ENCODE data around the gene SULT1C2. TPM values are rescaled to one million over a fixed set of nuclear protein-coding genes. Genes with fewer than 3 reads are reported as not detected.
A peak's percentile ranks its signal among the peaks of the same experiment; 100 is the strongest.

Gene SULT1C2
- total RNA-seq, 4 donors from 2014 or later = 2.8 to 3.6 TPM; not detected in 2

GRCh38 chr2:108266218-108266617 lies 22.5 kb upstream of the SULT1C2 start:
- intact Hi-C loops (cut with DNase I; ENCODE audit: low total_unique reads) = no loop called here
- Histone ChIP-seq H3K27ac (no peak overlapping the region), H3K4me1 (no peaks in the 10 kb centered on the region), H3K27me3 (no peaks in the 10 kb centered on the region), H3K4me3 (no peak overlapping the region), H3K9me3 (no peaks in the 10 kb centered on the region), H3K36me3 (no peaks in the 10 kb centered on the region)
- TF ChIP-seq POLR2A (IDR thresholded peaks at IDR 0.05) = no peak
- TF ChIP-seq, protein P1, sequence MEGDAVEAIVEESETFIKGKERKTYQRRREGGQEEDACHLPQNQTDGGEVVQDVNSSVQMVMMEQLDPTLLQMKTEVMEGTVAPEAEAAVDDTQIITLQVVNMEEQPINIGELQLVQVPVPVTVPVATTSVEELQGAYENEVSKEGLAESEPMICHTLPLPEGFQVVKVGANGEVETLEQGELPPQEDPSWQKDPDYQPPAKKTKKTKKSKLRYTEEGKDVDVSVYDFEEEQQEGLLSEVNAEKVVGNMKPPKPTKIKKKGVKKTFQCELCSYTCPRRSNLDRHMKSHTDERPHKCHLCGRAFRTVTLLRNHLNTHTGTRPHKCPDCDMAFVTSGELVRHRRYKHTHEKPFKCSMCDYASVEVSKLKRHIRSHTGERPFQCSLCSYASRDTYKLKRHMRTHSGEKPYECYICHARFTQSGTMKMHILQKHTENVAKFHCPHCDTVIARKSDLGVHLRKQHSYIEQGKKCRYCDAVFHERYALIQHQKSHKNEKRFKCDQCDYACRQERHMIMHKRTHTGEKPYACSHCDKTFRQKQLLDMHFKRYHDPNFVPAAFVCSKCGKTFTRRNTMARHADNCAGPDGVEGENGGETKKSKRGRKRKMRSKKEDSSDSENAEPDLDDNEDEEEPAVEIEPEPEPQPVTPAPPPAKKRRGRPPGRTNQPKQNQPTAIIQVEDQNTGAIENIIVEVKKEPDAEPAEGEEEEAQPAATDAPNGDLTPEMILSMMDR (IDR thresholded peaks at IDR 0.05) = no peak
- DNase-seq = no peak

DNA sequence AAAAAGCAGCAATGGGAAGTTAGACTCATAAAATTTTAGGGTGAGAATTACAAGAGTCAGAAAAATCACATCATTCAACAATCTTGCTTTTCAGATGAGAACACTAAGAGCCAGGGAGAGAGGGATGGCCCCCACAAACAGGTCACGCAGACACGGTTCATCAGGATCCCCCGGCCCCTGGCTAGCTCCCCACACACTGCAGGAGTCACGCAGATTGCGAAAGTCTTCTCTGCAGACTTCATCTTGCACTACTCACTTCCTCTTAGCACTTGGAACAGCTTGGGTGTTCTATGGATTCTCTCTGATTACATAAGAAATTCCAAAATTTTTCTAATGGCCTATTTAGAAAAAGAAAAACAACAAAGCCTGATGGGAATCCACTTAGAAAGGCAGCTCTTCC lies 21.6 kb upstream of the SULT1C2 start:
- intact Hi-C loops (cut with DNase I; ENCODE audit: low total_unique reads) = no loop called here
- DNase-seq = peak; percentile 24 to 31
- H3K27ac ChIP-seq = peak overlapping the region in 1 of 2 donors; percentile 39

GRCh38 chr2:108268001-108268400 lies 20.7 kb upstream of the SULT1C2 start:
- no peaks in the 10 kb centered on the region for H3K9me3 ChIP-seq
- TF ChIP-seq, protein P1 (IDR thresholded peaks at IDR 0.05) = no peak
- TF ChIP-seq POLR2A (IDR thresholded peaks at IDR 0.05) = no peak
- DNase-seq = no peak
- H3K36me3 ChIP-seq = no peaks in the 10 kb centered on the region
- H3K27ac ChIP-seq = no peak overlapping the region
- H3K4me3 ChIP-seq = no peak overlapping the region
- H3K27me3 ChIP-seq = no peaks in the 10 kb centered on the region
- intact Hi-C loops (cut with DNase I; ENCODE audit: low total_unique reads) = no loop called here
- no peaks in the 10 kb centered on the region for H3K4me1 ChIP-seq

More for the DNA sequence above, 21.6 kb upstream of the SULT1C2 start:
- Histone ChIP-seq H3K4me3 (no peak overlapping the region), H3K36me3 (no peaks in the 10 kb centered on the region), H3K4me1 (no peaks in the 10 kb centered on the region), H3K9me3 (no peaks in the 10 kb centered on the region), H3K27me3 (no peaks in the 10 kb centered on the region)
- TF ChIP-seq, protein P1 (IDR thresholded peaks at IDR 0.05) = no peak
- TF ChIP-seq POLR2A (IDR thresholded peaks at IDR 0.05) = no peak

DNA sequence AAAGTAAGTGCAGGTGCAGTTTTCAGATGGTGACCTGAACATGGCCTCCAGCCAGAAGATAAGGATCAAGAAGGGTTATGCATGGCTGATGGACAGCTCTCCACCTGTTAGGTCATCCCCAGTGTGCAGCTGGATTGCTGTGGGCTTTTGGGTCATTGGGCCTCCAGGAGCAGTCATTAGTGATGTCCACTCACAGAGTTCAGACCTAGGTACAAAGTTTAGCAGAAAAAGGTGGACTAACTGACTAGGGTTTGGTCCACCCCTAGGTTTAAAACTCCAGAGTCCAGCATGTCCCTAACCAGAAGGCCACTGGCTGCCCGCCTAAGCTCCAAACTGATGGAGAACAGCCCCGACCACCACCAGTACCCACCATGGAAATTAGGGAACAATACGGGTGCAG lies 18.3 kb upstream of the SULT1C2 start:
- no peak overlapping the region for H3K27ac ChIP-seq
- no peaks in the 10 kb centered on the region for H3K36me3 ChIP-seq
- TF ChIP-seq, protein P1 (IDR thresholded peaks at IDR 0.05) = no peak
- no peak for TF ChIP-seq POLR2A (IDR thresholded peaks at IDR 0.05)
- H3K4me1 ChIP-seq = no peaks in the 10 kb centered on the region
- intact Hi-C loops (cut with DNase I; ENCODE audit: low total_unique reads) = no loop called here
- no peak overlapping the region for H3K4me3 ChIP-seq
- DNase-seq = no peak
- no peaks in the 10 kb centered on the region for H3K9me3 ChIP-seq
- H3K27me3 ChIP-seq = no peaks in the 10 kb centered on the region

DNA sequence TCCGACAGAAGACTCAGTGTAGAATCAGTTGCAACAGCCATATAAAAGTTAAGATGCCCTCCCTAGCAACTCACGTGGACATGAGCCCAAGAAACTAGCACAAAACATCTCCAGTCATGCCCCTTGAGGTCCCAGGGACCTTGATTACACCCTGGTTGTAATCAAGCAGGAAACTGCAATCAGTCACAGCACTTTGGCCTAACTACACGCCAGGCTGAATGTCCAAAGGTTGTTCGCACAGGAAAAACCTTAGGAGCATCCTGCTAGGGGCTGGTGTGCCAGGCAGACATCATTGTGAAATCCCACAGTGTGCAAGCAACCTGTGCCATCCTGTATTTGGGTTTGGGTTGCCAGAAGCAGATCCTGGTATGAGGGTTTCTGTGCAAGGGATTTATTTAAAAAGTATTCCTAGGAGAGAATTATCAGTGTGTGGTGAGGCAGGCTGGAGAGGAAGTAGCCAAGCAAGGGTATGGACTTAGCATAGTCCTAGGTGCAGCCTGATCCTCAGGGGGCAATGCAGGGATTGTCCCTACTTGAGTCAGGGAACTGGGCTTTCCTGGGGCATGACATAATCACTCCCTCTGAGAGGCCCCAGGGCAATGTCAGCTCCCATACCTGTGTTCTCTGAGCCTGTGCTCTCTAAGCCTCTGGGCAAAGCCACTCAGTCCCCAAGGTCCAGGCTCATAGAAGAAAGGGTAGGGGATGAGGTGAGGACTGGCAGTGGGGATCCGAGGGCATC lies 17.8 kb upstream of the SULT1C2 start:
- H3K4me1 ChIP-seq = no peaks in the 10 kb centered on the region
- H3K4me3 ChIP-seq = no peak overlapping the region
- no peak overlapping the region for H3K27ac ChIP-seq
- no peaks in the 10 kb centered on the region for H3K27me3 ChIP-seq
- H3K36me3 ChIP-seq = no peaks in the 10 kb centered on the region
- DNase-seq = no peak
- no peak for TF ChIP-seq POLR2A (IDR thresholded peaks at IDR 0.05)
- TF ChIP-seq, protein P1 (IDR thresholded peaks at IDR 0.05) = no peak
- intact Hi-C loops (cut with DNase I; ENCODE audit: low total_unique reads) = no loop called here
- no peaks in the 10 kb centered on the region for H3K9me3 ChIP-seq
